ENCODE results near the gene VKORC1L1.

VKORC1L1 gene

GRCh38 chr7:66007232-66007631 lies 134.4 kb downstream of the VKORC1L1 start:
- TF ChIP-seq RARB (CRISPR knock-in tag; IDR thresholded peaks at IDR 0.05) (no peak), TCF4 (CRISPR knock-in tag; IDR thresholded peaks at IDR 0.05; ENCODE audit: borderline replicate concordance) (peak; percentile 60), GLIS3 (CRISPR knock-in tag; IDR thresholded peaks at IDR 0.05) (no peak), ZNF70 (CRISPR knock-in tag; IDR thresholded peaks at IDR 0.05) (peak; percentile 40; the same call in 1 of the 2 replicates)
- ATAC-seq, result no peak; the same call in 2 of the 3 replicates

All from SK-N-SH treated with all-trans-retinoic acid at 6 μM for 48 hours (cell line).